Liver (tissue), 3 donors: ENCODE results near the gene MYRFL.

Source experiments
- CTCF ChIP-seq: fragments of 150-350 bp; IDR thresholded peaks from 2 replicates; pipeline ENCODE4 v1.5.1; 2017; ENCODE audit warnings: improper control_type of control experiment, low read depth, low read length; ENCODE audit not compliant: missing input control
- HNF4A ChIP-seq, 2 donors: conservative IDR thresholded peaks; 2 replicates each; pipeline ENCODE4 v1.6.1; 2016; ENCODE audit warnings: antibody characterized with exemption in 2 of 2, mild to moderate bottlenecking in 2 of 2
- JUND ChIP-seq, 2 donors: IDR thresholded peaks; 2 replicates each; pipeline ENCODE4 v1.6.1; 2016; ENCODE audit warnings: antibody characterized with exemption in 2 of 2
- MAX ChIP-seq: IDR thresholded peaks from 2 replicates; pipeline ENCODE4 v1.6.1; 2016; ENCODE audit warnings: antibody characterized with exemption
- RAD21 ChIP-seq, 2 donors: IDR thresholded peaks; 2 replicates each; pipeline ENCODE4 v1.6.1; 2016; ENCODE audit warnings: antibody characterized with exemption in 2 of 2, mild to moderate bottlenecking in 2 of 2
- RXRA ChIP-seq, 2 donors: IDR thresholded peaks; 2 replicates each; pipeline ENCODE4 v1.6.1; 2017 to 2018; ENCODE audit warnings: antibody characterized with exemption in 2 of 2, mild to moderate bottlenecking in 1 of 2
- TAF1 ChIP-seq: conservative IDR thresholded peaks from 2 replicates; pipeline ENCODE4 v1.6.1; 2016; ENCODE audit warnings: antibody characterized with exemption, mild to moderate bottlenecking
- YY1 ChIP-seq: IDR thresholded peaks from 2 replicates; pipeline ENCODE4 v1.6.1; 2016; ENCODE audit warnings: antibody characterized with exemption, mild to moderate bottlenecking
- TF ChIP-seq, protein P1 (sequence below): IDR thresholded peaks from 2 replicates; pipeline ENCODE4 v1.6.1; 2016; ENCODE audit warnings: antibody characterized with exemption, mild to moderate bottlenecking
- donor health status: healthy.
- donor health status: healthy.

- no peak for TF ChIP-seq CTCF
- TF ChIP-seq RAD21 (IDR thresholded peaks at IDR 0.05): no peak
- TF ChIP-seq TAF1: no peak
- TF ChIP-seq HNF4A (conservative IDR thresholded peaks at IDR 0.05): no peak
- TF ChIP-seq YY1: no peak
- no peak for TF ChIP-seq JUND (IDR thresholded peaks at IDR 0.05)
- TF ChIP-seq, protein P1, sequence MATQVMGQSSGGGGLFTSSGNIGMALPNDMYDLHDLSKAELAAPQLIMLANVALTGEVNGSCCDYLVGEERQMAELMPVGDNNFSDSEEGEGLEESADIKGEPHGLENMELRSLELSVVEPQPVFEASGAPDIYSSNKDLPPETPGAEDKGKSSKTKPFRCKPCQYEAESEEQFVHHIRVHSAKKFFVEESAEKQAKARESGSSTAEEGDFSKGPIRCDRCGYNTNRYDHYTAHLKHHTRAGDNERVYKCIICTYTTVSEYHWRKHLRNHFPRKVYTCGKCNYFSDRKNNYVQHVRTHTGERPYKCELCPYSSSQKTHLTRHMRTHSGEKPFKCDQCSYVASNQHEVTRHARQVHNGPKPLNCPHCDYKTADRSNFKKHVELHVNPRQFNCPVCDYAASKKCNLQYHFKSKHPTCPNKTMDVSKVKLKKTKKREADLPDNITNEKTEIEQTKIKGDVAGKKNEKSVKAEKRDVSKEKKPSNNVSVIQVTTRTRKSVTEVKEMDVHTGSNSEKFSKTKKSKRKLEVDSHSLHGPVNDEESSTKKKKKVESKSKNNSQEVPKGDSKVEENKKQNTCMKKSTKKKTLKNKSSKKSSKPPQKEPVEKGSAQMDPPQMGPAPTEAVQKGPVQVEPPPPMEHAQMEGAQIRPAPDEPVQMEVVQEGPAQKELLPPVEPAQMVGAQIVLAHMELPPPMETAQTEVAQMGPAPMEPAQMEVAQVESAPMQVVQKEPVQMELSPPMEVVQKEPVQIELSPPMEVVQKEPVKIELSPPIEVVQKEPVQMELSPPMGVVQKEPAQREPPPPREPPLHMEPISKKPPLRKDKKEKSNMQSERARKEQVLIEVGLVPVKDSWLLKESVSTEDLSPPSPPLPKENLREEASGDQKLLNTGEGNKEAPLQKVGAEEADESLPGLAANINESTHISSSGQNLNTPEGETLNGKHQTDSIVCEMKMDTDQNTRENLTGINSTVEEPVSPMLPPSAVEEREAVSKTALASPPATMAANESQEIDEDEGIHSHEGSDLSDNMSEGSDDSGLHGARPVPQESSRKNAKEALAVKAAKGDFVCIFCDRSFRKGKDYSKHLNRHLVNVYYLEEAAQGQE: no peak
- TF ChIP-seq MAX: no peak
- TF ChIP-seq RXRA (IDR thresholded peaks at IDR 0.05): no peak
Measured at GRCh38 chr12:69925291-69925690, 100.3 kb downstream of the MYRFL start.
